ENCODE data around the gene DYNC1LI1.

Gene DYNC1LI1

DNA sequence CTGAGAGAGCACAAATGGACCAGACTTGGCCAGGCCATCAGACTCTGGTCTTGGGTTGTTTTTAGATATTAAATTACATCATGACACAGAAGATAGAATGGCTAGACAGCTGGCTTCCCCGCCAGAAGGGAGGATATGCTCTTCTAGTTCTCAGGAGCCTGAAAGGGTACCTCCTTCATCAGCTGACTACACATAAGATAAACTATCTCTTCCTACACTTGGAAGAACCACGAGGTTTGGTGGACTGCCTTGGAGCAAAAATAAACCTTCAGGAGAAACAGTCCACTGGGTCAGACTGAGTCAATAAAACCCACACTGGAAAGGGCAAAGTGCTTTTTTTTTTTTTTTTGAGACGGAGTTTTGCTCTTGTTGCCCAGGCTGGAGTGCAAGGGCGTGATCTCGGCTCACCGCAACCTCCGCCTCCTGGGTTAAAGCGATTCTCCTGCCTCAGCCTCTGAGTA is 26.3 kb upstream of the DYNC1LI1 start:
- in situ Hi-C loops (cut with MboI; ENCODE audit: low pct_unique_long_range_greater_than_20kb, low sequenced_read_pairs, unreplicated experiment), result no loop called here
- no peak for DNase-seq (ENCODE audit: low spot score)
- TF ChIP-seq, protein P1, sequence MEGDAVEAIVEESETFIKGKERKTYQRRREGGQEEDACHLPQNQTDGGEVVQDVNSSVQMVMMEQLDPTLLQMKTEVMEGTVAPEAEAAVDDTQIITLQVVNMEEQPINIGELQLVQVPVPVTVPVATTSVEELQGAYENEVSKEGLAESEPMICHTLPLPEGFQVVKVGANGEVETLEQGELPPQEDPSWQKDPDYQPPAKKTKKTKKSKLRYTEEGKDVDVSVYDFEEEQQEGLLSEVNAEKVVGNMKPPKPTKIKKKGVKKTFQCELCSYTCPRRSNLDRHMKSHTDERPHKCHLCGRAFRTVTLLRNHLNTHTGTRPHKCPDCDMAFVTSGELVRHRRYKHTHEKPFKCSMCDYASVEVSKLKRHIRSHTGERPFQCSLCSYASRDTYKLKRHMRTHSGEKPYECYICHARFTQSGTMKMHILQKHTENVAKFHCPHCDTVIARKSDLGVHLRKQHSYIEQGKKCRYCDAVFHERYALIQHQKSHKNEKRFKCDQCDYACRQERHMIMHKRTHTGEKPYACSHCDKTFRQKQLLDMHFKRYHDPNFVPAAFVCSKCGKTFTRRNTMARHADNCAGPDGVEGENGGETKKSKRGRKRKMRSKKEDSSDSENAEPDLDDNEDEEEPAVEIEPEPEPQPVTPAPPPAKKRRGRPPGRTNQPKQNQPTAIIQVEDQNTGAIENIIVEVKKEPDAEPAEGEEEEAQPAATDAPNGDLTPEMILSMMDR (IDR thresholded peaks at IDR 0.05; ENCODE audit: extremely low read depth, insufficient read depth, missing control alignments), result no peak

DNA sequence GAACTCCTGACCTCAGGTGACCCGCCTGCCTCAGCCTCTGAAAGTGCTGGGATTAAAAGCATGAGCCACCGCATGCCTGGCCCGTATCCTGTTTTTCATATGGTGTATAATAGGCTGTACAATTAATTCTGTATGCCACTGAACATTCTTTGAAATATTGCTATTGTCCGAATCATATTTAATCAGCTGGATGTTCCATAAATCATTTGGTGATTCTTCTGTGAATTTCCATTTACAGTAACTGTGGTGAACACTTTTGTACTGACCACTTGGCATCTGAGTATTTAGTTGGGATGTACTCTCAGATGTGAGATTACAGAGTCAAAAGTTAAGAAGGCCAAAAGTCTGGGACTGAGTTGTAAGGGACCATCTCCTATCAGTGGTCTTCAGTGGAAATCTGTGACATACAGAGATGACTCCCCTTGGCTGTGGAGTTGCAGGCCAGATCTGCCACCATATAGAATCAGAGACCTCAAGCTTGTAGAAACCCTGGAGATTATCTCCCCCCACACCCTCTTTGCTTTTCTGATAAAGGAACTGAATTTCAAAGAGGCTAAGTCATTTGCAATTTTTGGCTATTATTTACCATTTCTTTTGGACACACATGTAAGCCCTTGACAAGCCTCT is 25.7 kb upstream of the DYNC1LI1 start:
- TF ChIP-seq, protein P1 (IDR thresholded peaks at IDR 0.05; ENCODE audit: extremely low read depth, insufficient read depth, missing control alignments), result no peak
- DNase-seq (ENCODE audit: low spot score), result no peak
- in situ Hi-C loops (cut with MboI; ENCODE audit: low pct_unique_long_range_greater_than_20kb, low sequenced_read_pairs, unreplicated experiment), result no loop called here

DNA sequence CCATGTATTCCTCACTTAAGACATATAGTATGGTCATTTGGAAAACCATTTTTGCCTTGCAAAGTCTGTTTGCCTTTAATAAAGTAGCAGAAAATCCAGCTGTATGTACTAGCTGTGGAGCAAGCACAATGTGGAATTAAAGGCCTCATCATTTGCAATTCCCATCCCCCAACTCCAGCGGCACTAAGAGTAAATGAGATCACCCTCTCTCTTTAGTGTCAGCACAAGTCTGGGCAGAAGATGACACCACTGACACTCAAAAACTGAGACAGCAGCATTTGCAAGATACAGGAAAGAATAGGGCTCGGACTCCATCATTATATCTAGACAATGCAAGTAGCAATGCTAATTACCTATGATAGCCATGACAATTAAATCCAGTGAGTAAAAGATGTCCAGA is 24.7 kb upstream of the DYNC1LI1 start:
- TF ChIP-seq, protein P1 (IDR thresholded peaks at IDR 0.05; ENCODE audit: extremely low read depth, insufficient read depth, missing control alignments), result no peak
- DNase-seq (ENCODE audit: low spot score), result no peak
- in situ Hi-C loops (cut with MboI; ENCODE audit: low pct_unique_long_range_greater_than_20kb, low sequenced_read_pairs, unreplicated experiment), result no loop called here

DNA sequence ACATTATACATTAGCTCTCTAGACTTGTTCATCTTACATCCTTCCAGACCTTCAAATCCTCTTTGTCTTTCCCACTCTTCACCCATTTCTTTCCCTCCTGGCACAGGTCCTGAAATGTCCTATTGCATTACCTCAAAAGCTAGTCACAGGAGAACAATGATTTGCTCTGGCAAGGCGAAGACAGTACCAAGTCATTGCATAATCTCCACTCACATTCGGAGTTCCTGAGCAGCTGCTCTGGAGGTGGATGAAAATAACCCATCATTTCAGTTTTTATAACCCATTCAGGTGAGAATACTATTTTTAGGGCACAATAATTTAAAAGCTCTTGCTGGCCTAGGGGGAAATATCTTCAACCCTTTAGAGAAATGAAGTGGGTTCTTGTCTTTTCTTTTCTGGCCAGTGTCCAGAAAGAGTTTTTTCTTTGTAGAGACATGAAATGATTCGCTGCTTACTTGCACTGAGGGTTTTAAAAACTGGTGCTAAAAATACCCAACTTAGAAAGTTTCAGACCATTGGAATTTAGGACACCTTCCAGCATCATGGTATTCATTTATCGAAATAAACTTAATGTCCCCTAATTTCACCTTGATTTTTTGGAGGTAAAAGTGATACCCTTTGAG is 23.4 kb upstream of the DYNC1LI1 start:
- DNase-seq (ENCODE audit: low spot score), result no peak
- TF ChIP-seq, protein P1 (IDR thresholded peaks at IDR 0.05; ENCODE audit: extremely low read depth, insufficient read depth, missing control alignments), result no peak
- in situ Hi-C loops (cut with MboI; ENCODE audit: low pct_unique_long_range_greater_than_20kb, low sequenced_read_pairs, unreplicated experiment), result no loop called here

DNA sequence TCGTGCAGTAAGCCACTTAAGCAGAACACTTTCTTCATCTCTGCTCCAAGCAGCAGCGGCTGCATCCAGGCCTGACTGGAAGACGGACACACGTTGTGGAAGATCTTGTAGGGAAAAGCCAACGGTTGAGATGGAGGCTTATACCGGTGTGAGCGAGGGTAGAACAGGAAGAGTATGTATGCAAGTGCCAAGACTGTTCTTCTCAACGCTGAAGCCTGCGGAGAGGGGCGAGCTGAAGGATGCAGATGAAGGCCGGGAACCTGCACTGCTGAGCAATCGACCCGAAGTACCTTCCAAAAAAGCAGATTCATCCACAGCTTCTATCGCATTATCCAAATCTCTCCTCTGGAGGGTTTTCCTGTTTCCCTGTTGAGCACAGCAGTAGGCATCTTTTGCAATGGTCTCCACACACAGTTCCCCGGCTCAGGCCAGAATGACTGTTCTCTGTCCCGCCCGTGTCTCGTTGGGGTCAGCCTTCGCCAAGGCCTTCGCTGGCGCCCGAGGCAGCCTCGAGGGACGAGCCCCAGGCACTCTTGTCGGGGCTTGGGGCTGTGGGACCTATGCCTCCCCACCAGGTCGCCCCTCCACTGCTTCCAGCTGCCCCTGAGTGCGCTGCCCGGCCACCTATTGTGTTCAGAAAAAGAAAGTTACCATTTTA is 22.2 kb upstream of the DYNC1LI1 start:
- no peak for DNase-seq (ENCODE audit: low spot score)
- TF ChIP-seq, protein P1 (IDR thresholded peaks at IDR 0.05; ENCODE audit: extremely low read depth, insufficient read depth, missing control alignments), result no peak
- in situ Hi-C loops (cut with MboI; ENCODE audit: low pct_unique_long_range_greater_than_20kb, low sequenced_read_pairs, unreplicated experiment), result no loop called here

DNA sequence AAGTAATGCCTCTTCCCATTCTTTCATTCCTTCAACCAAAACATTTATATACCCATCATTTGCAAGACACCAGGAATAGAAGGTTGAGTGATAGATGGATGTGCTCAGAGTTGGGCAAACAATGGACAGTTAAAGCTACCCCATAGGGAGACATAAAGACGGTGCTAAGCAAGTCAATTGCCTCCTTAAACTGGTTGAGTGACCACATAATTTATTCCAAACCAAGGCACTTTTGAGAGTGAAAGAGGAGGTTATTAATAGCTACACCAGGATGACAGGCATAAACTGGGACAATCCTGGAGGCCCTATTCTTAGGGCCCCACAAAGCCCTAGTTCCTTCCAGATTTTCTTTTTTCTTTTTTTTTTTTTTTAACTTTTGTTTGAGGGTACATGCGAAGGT is 21.4 kb upstream of the DYNC1LI1 start:
- in situ Hi-C loops (cut with MboI; ENCODE audit: low pct_unique_long_range_greater_than_20kb, low sequenced_read_pairs, unreplicated experiment), result no loop called here
- TF ChIP-seq, protein P1 (IDR thresholded peaks at IDR 0.05; ENCODE audit: extremely low read depth, insufficient read depth, missing control alignments), result no peak
- DNase-seq (ENCODE audit: low spot score), result no peak
